ENCODE results near the gene PTPN11.
"Not testable (repeated sequence)": the region's sequence is repeated elsewhere in the genome, so short reads cannot be mapped to it uniquely, and the experiment has no call there.

PTPN11 gene

GRCh38 chr12:112439769-112440168 lies 21.0 kb downstream of the PTPN11 start:
- TF ChIP-seq, protein P1, sequence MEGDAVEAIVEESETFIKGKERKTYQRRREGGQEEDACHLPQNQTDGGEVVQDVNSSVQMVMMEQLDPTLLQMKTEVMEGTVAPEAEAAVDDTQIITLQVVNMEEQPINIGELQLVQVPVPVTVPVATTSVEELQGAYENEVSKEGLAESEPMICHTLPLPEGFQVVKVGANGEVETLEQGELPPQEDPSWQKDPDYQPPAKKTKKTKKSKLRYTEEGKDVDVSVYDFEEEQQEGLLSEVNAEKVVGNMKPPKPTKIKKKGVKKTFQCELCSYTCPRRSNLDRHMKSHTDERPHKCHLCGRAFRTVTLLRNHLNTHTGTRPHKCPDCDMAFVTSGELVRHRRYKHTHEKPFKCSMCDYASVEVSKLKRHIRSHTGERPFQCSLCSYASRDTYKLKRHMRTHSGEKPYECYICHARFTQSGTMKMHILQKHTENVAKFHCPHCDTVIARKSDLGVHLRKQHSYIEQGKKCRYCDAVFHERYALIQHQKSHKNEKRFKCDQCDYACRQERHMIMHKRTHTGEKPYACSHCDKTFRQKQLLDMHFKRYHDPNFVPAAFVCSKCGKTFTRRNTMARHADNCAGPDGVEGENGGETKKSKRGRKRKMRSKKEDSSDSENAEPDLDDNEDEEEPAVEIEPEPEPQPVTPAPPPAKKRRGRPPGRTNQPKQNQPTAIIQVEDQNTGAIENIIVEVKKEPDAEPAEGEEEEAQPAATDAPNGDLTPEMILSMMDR (conservative IDR thresholded peaks at IDR 0.05; ENCODE audit: low read depth, low read length): no peak
- no peak overlapping the region for H3K4me3 ChIP-seq (ENCODE audit: low read depth, low read length)
- DNase-seq (ENCODE audit: low read depth): no peak

DNA sequence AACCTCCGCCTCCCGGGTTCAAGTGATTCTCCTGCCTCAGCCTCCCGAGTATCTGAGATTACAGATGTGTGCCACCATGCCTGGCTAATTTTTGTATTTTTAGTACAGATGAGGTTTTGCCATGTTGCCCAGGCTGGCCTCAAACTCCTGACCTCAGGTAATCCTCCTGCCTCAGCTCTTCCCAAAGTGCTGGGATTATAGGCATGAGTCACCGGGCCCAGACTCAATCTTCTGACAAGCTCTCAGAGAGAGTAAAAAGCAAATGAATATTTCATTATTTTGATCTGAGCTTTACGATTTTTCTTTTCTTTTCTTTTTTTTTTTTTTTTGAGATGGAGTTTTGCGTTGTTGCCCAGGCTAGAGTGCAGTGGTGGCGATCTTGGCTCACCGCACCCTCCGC lies 21.9 kb downstream of the PTPN11 start:
- DNase-seq (ENCODE audit: low read depth); H3K4me3 ChIP-seq (ENCODE audit: low read depth, low read length): not testable (repeated sequence)

GRCh38 chr12:112443916-112444315 lies 25.2 kb downstream of the PTPN11 start:
- TF ChIP-seq, protein P1 (conservative IDR thresholded peaks at IDR 0.05; ENCODE audit: low read depth, low read length): no peak
- no peak for DNase-seq (ENCODE audit: low read depth)
- H3K4me3 ChIP-seq (ENCODE audit: low read depth, low read length): no peak overlapping the region

DNA sequence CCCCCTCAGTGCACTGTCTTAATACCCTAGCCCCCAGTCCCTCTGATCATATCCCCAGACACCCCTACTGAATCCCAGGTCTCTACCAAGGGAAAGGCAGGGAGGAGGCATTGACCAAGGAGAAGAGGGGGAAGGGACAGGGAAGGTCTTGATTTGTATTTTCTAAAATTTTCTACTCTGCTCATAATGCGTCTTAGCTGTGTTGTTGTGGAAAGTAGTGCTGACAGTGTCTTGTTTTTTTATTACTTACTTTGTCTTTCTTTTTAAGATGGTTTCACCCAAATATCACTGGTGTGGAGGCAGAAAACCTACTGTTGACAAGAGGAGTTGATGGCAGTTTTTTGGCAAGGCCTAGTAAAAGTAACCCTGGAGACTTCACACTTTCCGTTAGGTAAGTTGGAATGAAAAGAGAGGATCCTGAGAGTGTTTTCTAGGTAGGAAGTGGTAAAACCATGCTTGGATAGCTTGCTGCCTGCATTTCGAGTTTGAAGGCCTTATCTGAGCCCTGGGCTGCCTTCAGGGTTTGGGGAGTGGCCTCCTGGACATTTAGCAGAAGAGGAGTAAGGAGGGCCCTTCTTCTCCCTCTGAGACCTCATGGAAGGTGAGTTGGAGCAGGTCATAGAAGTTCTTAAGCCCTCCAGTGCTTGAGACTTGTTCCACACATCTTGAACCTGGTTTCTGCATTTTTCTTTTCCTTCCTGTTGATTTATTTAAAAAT lies 27.4 kb downstream of the PTPN11 start:
- H3K4me3 ChIP-seq (ENCODE audit: low read depth, low read length): no peak overlapping the region
- no peak for DNase-seq (ENCODE audit: low read depth)
- TF ChIP-seq, protein P1 (conservative IDR thresholded peaks at IDR 0.05; ENCODE audit: low read depth, low read length): no peak

- DNase-seq (ENCODE audit: low read depth): no peak
- H3K4me3 ChIP-seq (ENCODE audit: low read depth, low read length): no peak overlapping the region
- TF ChIP-seq, protein P1 (conservative IDR thresholded peaks at IDR 0.05; ENCODE audit: low read depth, low read length): no peak
Observed at GRCh38 chr12:112447106-112447505, 28.4 kb downstream of the PTPN11 start.

DNA sequence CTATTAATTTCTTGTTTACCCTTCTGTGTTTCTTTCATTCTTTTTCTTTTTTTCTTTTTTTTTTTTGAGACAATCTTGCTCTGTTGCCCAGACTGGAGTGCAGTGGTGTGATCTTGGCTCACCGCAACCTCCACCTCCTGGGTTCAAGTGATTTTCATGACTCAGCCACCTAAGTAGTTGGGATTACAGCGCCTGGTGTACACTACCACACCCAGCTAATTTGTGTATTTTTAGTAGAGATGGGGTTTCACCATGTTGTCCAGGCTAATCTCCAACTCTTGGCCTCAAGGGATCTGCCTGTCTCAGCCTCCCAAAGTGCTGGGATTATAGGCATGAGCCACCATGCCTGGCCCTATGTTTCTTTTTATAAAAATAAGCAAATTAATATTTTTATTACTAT lies 29.4 kb downstream of the PTPN11 start:
- not testable (repeated sequence) for H3K4me3 ChIP-seq (ENCODE audit: low read depth, low read length); DNase-seq (ENCODE audit: low read depth)

DNA sequence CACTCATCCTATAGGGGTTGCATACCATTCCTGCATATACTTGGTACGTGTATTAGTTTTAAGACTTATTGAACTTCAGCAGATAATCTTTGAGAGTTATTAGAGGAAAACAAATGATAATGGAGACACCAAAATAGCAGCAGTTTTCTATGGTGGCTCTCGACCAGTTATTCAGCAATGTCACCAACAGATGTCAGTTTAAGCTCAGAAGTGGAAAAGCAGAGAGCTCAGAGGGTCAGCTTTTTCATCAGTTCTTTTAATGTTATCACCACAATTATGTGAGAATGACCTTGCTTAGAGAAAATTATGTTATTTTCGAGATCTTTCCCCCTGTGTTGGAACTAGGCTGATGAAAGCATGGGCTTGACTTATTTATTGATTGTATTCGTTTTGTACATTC lies 32.0 kb downstream of the PTPN11 start:
- no peak for DNase-seq (ENCODE audit: low read depth)
- H3K4me3 ChIP-seq (ENCODE audit: low read depth, low read length): no peak overlapping the region
- TF ChIP-seq, protein P1 (conservative IDR thresholded peaks at IDR 0.05; ENCODE audit: low read depth, low read length): no peak

GRCh38 chr12:112456029-112456428 lies 37.3 kb downstream of the PTPN11 start:
- no peak overlapping the region for H3K4me3 ChIP-seq (ENCODE audit: low read depth, low read length)
- TF ChIP-seq, protein P1 (conservative IDR thresholded peaks at IDR 0.05; ENCODE audit: low read depth, low read length): no peak
- DNase-seq (ENCODE audit: low read depth): no peak

DNA sequence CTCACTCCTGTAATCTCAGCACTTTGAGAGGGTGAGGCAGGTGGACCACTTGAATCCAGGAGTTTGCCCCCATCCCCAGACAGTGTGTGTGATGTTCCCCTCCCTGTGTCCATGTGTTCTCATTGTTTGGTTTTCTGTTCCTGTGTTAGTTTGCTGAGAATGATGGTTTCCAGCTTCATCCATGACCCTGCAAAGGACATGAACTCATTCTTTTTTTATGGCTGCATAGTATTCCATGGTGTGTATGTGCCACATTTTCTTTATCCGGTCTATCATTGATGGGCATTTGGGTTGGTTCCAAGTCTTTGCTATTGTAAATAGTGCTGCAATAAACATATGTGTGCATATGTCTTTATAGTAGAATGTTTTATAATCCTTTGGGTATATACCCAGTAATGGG lies 38.4 kb downstream of the PTPN11 start:
- not testable (repeated sequence) for DNase-seq (ENCODE audit: low read depth); H3K4me3 ChIP-seq (ENCODE audit: low read depth, low read length)
